ENCODE data around the gene ABCA9. TPM values are rescaled to one million over a fixed set of nuclear protein-coding genes. Genes with fewer than 3 reads are reported as not detected.

ABCA9 gene
- total RNA-seq, 1 experiment from 2014 or later: not detected

DNA sequence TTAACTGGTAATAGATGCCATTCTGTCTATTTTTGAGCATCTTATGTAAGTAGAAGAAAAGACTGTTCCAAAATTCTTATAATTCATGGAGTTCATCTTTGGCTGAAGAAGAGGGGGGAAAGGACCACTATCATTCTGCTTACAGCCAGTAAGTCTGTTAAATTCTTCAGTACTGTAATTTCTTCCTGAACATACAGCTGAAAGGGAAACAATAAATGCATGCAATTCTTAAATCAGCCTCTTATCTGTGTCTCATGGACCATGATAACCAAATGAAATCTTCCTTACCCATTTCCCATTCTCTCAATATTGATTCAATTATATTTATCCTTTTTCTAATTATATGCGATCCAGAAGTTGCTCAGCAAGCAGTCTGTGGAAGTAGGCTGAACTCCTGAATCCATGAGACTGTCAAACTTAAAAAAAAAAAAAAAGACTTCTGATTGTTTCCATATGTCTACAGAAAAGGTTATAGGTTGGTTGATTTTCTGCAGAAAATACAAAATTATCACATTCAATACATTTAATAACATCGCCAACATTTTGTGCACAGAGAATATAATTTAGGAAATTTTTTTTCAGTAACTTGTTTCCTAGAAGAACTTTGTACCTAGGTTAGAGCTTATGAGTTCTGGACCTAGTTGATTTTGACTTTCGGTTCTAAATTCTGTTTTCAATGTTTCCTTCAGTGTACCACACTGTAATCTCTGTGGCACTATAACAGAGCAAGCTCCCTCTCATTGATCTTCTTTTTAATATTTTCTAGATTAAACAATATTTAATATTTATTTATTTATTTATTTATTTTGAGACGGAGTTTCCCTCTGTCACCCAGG is 1.2 kb upstream of the ABCA9 start:
- Histone ChIP-seq H3K36me3 (no peaks in the 10 kb centered on the region), H3K9me3 (replicated peaks) (no peaks in the 10 kb centered on the region; the same call in 1 of the 2 replicates), H3K27ac (no peak overlapping the region), H3K27me3 (replicated peaks) (no peaks in the 10 kb centered on the region), H3K4me1 (replicated peaks) (no peaks in the 10 kb centered on the region), H3K4me3 (no peak overlapping the region)
- no peak for DNase-seq (ENCODE audit: low read depth in 1 of 2, low spot score in 2 of 2)

DNA sequence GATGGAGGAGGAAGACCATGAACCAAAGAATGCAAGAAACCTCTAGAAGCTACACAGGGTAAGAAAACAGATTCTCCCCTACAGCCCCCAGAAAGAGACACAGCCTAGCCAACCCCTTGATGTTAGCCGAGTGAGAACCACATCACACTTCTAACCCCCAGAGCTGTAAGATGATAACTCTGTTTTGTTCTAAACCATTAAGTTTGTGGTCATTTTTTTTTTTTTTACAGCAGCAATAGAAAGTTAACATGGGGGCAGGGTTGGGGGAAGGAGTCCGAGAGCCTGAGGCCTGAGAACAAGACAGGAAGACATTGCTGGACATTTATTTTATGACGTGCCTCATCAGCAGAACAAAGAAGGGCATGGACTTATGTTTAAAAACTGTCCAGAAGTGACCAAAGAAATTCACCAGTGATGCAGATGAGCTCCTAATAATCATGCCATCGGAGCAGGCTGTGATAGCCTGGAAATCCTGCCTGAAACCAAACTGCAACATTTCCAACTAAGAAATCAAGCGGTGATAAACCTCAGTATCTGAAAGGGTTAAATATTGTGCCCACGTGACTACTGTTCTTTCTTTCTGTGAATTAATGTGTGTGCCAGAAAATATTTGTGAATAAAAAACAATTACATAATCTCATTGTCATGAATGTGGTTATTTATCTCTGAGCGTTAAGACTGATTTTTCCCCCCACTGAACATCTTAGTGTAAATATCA is 1.1 kb downstream of the ABCA9 start:
- no peak overlapping the region for H3K4me3 ChIP-seq
- H3K27me3 ChIP-seq (replicated peaks): no peaks in the 10 kb centered on the region
- H3K36me3 ChIP-seq: no peaks in the 10 kb centered on the region
- H3K27ac ChIP-seq: no peak overlapping the region
- no peaks in the 10 kb centered on the region for H3K4me1 ChIP-seq (replicated peaks)
- DNase-seq (ENCODE audit: low read depth in 1 of 2, low spot score in 2 of 2): no peak
- H3K9me3 ChIP-seq (replicated peaks): no peaks in the 10 kb centered on the region; the same call in 1 of the 2 replicates

DNA sequence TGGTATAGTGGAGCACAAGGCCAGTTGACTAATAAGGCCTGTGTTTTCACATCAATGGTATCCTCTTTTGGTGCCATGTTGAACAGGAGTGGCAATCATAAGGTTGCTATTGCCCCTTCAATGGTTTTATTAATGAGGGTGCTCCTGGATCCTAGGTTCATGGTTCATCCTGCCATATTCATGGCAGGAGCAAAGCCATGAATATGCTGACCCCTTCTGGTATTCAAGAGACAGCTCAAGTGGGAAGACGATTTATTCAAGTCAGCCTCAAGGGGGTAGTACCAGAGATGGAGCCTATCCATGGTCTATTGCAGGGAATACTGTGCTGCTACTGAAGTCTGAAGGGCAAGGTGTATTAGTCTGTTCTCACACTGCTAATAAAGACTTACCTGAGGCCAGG is 2.6 kb downstream of the ABCA9 start:
- Histone ChIP-seq H3K4me1 (replicated peaks) (no peaks in the 10 kb centered on the region), H3K9me3 (replicated peaks) (no peaks in the 10 kb centered on the region; the same call in 1 of the 2 replicates), H3K36me3 (no peaks in the 10 kb centered on the region), H3K27me3 (replicated peaks) (no peaks in the 10 kb centered on the region), H3K27ac (no peak overlapping the region), H3K4me3 (no peak overlapping the region)
- no peak for DNase-seq (ENCODE audit: low read depth in 1 of 2, low spot score in 2 of 2)

DNA sequence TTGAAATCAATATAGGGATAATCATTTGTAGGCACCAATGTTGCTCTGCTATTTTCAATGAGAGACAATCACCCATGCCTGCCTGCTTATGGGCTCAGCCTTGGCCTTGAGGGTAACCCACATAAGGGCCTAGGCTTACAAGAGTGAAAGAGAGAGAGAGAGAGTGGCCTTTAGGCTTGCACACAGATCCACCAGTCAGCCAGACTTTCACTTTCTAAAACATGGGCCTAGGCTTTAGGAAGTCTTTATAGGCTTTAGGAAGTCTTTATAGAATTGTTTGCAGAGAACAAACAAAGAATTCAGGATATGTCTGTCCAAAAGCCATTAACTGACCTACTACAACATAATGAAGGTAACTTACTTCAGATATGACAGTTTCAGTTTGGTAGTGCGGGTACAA is 3.4 kb downstream of the ABCA9 start:
- no peak for DNase-seq (ENCODE audit: low read depth in 1 of 2, low spot score in 2 of 2)
- H3K4me1 ChIP-seq (replicated peaks): no peaks in the 10 kb centered on the region
- no peak overlapping the region for H3K27ac ChIP-seq
- no peaks in the 10 kb centered on the region for H3K36me3 ChIP-seq
- H3K27me3 ChIP-seq (replicated peaks): no peaks in the 10 kb centered on the region
- no peaks in the 10 kb centered on the region; the same call in 1 of the 2 replicates for H3K9me3 ChIP-seq (replicated peaks)
- H3K4me3 ChIP-seq: no peak overlapping the region

DNA sequence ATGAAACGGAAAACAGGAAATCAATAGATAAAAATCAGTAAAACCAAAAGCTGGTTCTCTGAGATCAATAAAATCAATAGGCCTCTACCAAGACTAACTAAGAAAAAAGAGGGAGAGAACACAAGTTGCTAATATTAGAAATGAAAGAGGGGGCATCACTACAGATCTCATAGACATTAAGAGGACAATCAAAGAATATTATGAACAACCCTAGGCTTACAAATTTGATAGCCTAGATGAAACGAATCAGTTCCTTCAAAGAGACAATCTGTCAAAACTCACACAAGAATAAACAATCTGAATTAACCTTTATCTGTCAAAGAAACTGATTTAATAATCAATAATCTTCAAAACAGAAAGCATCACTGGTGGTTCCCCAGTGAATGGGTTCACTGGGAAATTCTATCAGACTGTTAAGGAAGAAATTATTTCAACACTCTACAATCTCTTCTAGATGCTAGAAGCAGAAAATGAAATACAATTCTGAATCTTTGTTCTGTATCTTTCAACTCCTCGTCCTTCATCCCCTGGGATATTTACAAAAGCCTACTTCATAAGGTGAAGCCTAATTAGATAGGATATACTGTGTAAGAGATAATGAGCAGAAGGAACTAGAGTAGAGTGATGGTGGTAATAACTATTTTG is 4.4 kb downstream of the ABCA9 start:
- H3K4me1 ChIP-seq (replicated peaks): no peaks in the 10 kb centered on the region

DNA sequence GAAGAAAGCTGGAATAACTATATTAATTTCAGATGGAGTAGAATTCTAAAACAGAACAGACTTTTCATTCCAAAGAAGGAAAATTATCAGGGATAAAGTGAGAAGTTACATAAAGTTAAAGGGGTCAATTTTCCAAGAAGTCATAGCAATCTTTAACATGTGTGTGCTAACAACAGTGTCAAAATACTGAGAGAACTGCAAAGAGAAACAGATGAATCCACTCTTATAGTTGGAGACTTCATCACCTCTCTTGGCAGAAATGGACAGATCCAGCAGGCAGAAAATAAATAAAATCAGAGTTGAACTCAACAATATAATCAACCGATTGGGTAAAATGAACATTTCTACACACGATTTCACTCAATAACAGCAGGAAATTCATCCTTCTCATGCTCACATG is 5.4 kb downstream of the ABCA9 start:
- no peak for DNase-seq (ENCODE audit: low read depth in 1 of 2, low spot score in 2 of 2)
- no peak overlapping the region for H3K27ac ChIP-seq
- H3K9me3 ChIP-seq (replicated peaks): no peaks in the 10 kb centered on the region; the same call in 1 of the 2 replicates
- no peaks in the 10 kb centered on the region for H3K4me1 ChIP-seq (replicated peaks)
- no peak overlapping the region for H3K4me3 ChIP-seq
- H3K36me3 ChIP-seq: no peaks in the 10 kb centered on the region
- H3K27me3 ChIP-seq (replicated peaks): no peaks in the 10 kb centered on the region

More for the DNA sequence above, 4.4 kb downstream of the ABCA9 start:
- Histone ChIP-seq H3K9me3 (replicated peaks) (no peaks in the 10 kb centered on the region; the same call in 1 of the 2 replicates), H3K27ac (no peak overlapping the region), H3K27me3 (replicated peaks) (no peaks in the 10 kb centered on the region), H3K4me3 (no peak overlapping the region), H3K36me3 (no peaks in the 10 kb centered on the region)
- DNase-seq (ENCODE audit: low read depth in 1 of 2, low spot score in 2 of 2): no peak

DNA sequence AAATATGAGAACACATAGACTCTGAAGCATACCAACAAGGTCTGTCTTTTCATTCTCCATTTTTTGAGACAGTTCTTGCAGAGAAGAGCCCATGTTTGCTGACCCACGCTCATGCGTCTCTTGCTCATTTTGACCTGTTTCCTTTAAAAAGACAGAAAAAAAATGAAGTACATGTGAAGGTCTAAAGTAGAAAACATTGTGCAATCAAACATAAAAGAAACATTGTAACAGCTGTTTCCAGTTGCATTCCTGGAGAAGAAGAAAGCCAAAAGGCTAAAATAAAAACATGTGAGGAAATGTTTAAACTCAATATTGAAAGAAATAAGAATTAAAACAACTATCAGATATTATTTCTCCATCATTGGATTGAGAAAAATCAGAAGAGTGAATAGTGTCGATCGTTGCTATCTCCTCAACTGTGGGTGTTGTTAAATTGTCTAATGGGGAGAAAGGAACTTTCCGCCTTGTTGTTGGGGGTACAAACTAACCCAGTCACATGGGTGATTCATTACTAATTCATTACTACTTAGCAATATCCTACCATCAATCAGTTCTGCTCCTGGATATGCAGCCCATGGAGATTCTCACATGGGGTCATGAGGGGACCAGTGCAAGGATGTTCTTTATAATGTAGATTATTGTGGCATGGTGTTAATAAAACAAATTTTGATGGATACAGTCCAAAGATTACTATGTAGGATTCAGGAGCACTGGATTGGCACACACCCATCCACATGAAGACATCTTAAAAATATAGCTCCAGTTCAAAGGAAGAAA is 9.5 kb downstream of the ABCA9 start:
- Histone ChIP-seq H3K27ac (no peak overlapping the region), H3K27me3 (replicated peaks) (no peaks in the 10 kb centered on the region), H3K4me1 (replicated peaks) (no peaks in the 10 kb centered on the region), H3K36me3 (no peaks in the 10 kb centered on the region), H3K9me3 (replicated peaks) (no peaks in the 10 kb centered on the region), H3K4me3 (no peak overlapping the region)
- DNase-seq (ENCODE audit: low read depth in 1 of 2, low spot score in 2 of 2): no peak

DNA sequence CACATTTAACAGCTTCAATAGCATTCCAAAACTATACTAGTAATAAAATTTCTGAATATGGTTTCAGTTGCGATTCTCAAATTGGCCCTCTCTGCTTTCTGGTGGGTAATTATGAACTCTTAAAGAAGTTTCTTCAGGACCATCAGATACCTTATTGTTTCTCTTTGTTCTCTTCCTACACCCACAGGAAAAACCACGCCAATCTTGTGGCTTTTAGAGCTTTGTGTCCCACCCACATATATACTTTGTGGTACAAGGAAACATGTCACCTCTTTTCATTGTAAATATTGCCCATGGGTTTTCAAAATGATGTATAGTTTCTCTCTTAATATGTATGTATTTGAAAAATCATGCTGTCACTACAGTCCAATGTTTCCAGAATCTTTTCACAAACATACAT is 12.1 kb downstream of the ABCA9 start:
- Histone ChIP-seq H3K4me3 (no peak overlapping the region), H3K27me3 (replicated peaks) (no peaks in the 10 kb centered on the region), H3K4me1 (replicated peaks) (no peaks in the 10 kb centered on the region), H3K9me3 (replicated peaks) (no peaks in the 10 kb centered on the region), H3K36me3 (no peaks in the 10 kb centered on the region), H3K27ac (no peak overlapping the region)
- no peak for DNase-seq (ENCODE audit: low read depth in 1 of 2, low spot score in 2 of 2)

DNA sequence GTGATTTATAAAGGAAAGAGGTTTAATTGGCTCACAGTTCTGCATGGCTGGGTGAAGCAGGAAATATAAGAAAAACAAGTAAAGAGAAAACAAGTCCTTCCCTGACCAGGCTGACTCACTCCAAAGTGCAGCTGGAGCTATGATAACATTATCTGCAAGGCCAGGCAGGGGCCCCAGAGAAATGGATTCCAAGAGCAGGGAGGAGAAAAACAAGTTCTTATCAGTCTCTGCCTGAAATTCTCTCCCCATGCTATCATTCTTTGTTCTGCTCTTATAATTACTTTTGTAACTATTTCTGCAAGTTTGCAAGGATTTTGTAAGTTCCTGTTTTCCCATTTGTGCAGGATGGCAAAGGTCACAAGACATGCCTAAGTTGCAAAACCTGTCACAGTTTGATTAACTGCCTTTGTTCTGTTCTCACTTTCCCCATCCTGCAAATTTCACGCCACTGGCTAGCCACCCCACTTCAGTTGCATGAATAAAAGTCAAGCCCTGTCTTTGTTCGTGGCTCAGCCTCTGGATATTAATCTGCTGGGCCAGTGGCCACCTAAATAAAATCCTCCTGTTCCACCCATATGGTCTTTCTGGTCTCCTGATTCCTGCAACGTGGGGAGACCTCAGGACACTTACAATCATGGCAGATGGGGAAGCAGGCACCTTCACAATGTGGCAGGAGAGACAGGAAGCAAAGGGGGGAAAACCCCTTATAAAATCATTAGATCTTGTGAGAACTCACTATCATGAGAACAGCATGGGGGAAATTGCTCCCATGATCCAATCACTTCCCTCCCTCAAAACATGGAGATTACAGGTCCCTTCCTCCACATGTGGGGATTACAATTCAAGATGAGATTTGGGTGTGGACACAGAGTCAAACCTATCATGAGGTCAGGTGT is 13.1 kb downstream of the ABCA9 start:
- Histone ChIP-seq H3K4me1 (replicated peaks) (no peaks in the 10 kb centered on the region), H3K27ac (no peak overlapping the region), H3K27me3 (replicated peaks) (no peaks in the 10 kb centered on the region), H3K9me3 (replicated peaks) (no peaks in the 10 kb centered on the region), H3K4me3 (no peak overlapping the region), H3K36me3 (no peaks in the 10 kb centered on the region)
- no peak for DNase-seq (ENCODE audit: low read depth in 1 of 2, low spot score in 2 of 2)

DNA sequence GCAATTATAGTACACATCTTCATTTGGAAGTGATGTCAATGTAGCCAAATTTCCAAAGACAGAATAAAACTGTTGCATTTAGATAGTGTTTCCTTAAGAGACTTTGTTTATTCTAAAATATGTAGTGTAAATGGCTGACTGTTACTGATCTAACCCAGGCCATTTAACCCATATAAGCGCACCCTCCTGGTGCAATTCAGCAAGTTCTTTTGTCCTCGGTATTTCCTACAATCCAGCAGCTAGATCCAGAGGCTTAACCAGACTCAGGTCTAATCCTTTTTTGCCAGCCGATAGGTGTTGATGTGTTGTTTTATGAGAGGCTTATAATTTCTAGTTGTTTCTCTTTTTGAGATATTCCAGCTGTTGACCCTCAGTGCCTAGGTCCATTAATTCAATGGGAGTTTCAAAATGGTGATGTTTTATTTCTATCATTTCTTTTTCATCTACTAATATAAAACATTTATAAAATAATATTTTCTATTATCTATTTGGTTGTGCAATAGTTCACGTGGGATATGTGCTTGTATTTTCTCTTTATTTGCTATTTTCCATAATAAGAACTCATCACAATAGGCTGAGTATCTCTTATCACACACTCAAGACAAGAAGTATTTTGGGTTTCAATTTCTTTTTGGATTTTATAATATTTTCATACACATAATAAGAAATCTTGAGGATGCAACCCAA is 14.5 kb downstream of the ABCA9 start:
- Histone ChIP-seq H3K4me1 (replicated peaks) (no peaks in the 10 kb centered on the region), H3K27me3 (replicated peaks) (no peaks in the 10 kb centered on the region), H3K4me3 (no peak overlapping the region), H3K27ac (no peak overlapping the region), H3K9me3 (replicated peaks) (no peaks in the 10 kb centered on the region), H3K36me3 (no peaks in the 10 kb centered on the region)
- DNase-seq (ENCODE audit: low read depth in 1 of 2, low spot score in 2 of 2): no peak

DNA sequence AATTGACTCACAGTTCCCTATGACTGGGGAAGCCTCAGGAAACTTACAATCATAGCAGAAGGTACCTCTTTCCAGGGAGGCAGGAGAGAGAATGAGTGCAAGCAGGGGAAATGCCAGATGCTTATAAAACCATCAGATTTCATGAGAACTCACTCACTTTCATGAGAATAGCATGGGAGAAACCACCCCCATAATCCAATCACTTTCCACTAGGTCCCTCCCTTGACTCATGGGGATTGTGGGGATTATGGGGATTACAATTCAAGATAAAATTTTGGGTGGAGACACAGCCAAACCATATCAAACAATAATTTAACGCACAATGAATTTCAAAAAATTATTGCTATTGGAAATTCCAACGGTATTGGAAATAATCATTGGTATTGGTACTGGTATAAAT is 15.1 kb downstream of the ABCA9 start:
- Histone ChIP-seq H3K27me3 (replicated peaks) (no peaks in the 10 kb centered on the region), H3K4me1 (replicated peaks) (no peaks in the 10 kb centered on the region), H3K27ac (no peak overlapping the region), H3K36me3 (no peaks in the 10 kb centered on the region), H3K9me3 (replicated peaks) (no peaks in the 10 kb centered on the region), H3K4me3 (no peak overlapping the region)
- no peak for DNase-seq (ENCODE audit: low read depth in 1 of 2, low spot score in 2 of 2)

DNA sequence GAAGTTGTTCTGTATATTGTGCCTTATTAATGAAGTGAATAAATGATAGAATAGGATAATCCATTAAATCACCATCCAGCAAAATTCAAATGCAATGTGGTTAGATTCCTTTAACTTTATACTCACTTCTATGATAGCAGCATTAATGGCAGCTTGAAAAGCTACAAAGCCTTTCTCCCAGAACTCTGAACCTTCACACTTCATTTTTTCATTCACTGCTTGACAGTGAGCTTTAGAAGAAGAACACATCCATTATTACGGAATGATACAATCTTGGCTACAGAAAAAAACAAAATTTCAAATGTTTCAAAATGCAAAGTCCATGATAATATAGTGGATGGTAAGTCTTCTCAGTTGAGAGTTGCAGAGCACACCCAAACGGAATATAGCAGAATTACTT is 16.4 kb downstream of the ABCA9 start:
- H3K27me3 ChIP-seq (replicated peaks): no peaks in the 10 kb centered on the region
- no peaks in the 10 kb centered on the region for H3K36me3 ChIP-seq
- no peak overlapping the region for H3K4me3 ChIP-seq
- H3K4me1 ChIP-seq (replicated peaks): no peaks in the 10 kb centered on the region
- DNase-seq (ENCODE audit: low read depth in 1 of 2, low spot score in 2 of 2): no peak
- H3K9me3 ChIP-seq (replicated peaks): no peaks in the 10 kb centered on the region
- no peak overlapping the region for H3K27ac ChIP-seq
